ENCODE measurements around the gene CLRN2. TPM values are rescaled to one million over a fixed set of nuclear protein-coding genes. Genes with fewer than 3 reads are reported as not detected.

Gene CLRN2
- total and polyA plus RNA-seq, 8 donors = not detected

DNA sequence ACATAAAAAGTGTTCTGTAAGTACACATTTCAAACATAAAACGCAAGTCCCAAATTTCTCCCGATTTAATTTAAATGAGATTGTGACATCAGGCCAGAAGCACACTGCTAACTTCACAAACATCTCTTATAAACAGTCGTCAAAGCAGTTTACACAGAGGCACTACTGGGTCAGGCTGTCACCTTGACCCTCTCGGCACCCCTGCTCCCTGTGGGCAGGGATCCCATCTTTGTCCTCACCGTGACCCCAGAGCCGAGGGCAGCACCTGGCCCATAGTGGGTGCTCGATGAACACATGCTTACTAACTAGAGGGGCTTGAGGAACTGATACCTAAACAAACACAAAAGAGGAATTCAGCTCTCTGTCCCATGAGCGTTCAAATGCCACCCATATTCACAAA, 25.2 kb upstream of the CLRN2 start:
- peak overlapping the region in 1 of 4 donors; percentile 38 for H3K27ac ChIP-seq
- no peak for DNase-seq

DNA sequence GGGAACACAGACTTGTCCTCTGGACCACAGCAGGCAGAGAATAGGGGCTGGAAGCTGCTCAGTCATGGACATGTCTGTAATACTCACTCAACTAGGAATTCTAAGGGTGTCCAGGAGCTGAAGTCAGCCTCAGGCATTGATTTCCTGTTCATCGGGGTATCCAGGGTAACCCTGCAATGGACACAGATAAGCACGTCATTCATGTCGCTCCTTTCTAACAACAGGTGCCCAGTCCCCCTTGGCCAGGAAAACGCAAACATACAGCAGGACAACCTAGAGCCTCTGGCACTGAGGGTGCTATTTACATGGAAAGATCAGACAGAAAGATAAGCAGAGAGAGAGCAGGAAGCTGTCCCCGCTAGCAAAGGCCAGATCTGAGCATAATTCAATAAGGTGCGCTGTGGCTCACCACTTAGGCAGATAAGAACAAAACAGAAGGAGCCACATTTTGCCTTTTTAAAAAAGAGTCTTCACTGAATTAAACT, 24.3 kb upstream of the CLRN2 start:
- ATAC-seq (peak; percentile 90 to 94 (median 92)), FAIRE-seq (no peak), DNase-seq (peak in 4 of 6 donors; percentile 40 to 63 (median 47))
- Histone ChIP-seq H3K9me3 (no peaks in the 10 kb centered on the region), H3K4me3 (no peak overlapping the region), H3K27me3 (no peaks in the 10 kb centered on the region), H3K36me3 (peaks cover 0 to 18% (median 4%) of the 10 kb centered on the region in 3 donors), H3K27ac (peak overlapping the region in 3 of 4 donors; percentile 2 to 61 (median 38)), H3K4me1 (peaks cover 7 to 12% (median 11%) of the 10 kb centered on the region in 3 donors)
- WGBS, 2 donors = 10 to 17% methylated on average over 6 of the region's 6 CpGs
- intact Hi-C loops (cut with DNase I) = no loop called here
- no peak for TF ChIP-seq CTCF (IDR thresholded peaks at IDR 0.05)

More for the DNA sequence above, 25.2 kb upstream of the CLRN2 start:
- Histone ChIP-seq H3K9me3 (no peaks in the 10 kb centered on the region), H3K4me3 (no peak overlapping the region), H3K36me3 (peaks cover 0 to 18% (median 4%) of the 10 kb centered on the region in 3 donors), H3K4me1 (peaks cover 7 to 12% (median 11%) of the 10 kb centered on the region in 3 donors), H3K27me3 (no peaks in the 10 kb centered on the region)
- no peak for TF ChIP-seq CTCF (IDR thresholded peaks at IDR 0.05)
- intact Hi-C loops (cut with DNase I) = no loop called here
- 76 to 82% methylated on average over 8 of the region's 8 CpGs for WGBS, 2 donors
- ATAC-seq = no peak
- no peak for FAIRE-seq

GRCh38 chr4:17491196-17491595, 23.8 kb upstream of the CLRN2 start:
- no peak for FAIRE-seq
- Histone ChIP-seq H3K4me1 (peaks cover 7 to 12% (median 11%) of the 10 kb centered on the region in 3 donors), H3K36me3 (peaks cover 0 to 18% (median 4%) of the 10 kb centered on the region in 3 donors), H3K9me3 (no peaks in the 10 kb centered on the region), H3K4me3 (no peak overlapping the region), H3K27me3 (no peaks in the 10 kb centered on the region), H3K27ac (peak overlapping the region in 2 of 4 donors; percentile 38 to 61)
- no peak for DNase-seq
- 70 to 84% methylated on average over 3 of the region's 3 CpGs for WGBS, 2 donors
- ATAC-seq = no peak
- intact Hi-C loops (cut with DNase I) = no loop called here
- no peak for TF ChIP-seq CTCF (IDR thresholded peaks at IDR 0.05)

GRCh38 chr4:17492058-17492741, 22.8 kb upstream of the CLRN2 start:
- DNase-seq = peak in 1 of 6 donors; percentile 60
- H3K36me3 ChIP-seq = peaks cover 4 to 18% (median 5%) of the 10 kb centered on the region in 3 donors
- ATAC-seq = no peak
- TF ChIP-seq CTCF (IDR thresholded peaks at IDR 0.05) = no peak
- WGBS, 2 donors = 80 to 86% methylated on average over 15 of the region's 15 CpGs
- intact Hi-C loops (cut with DNase I) = no loop called here
- no peaks in the 10 kb centered on the region for H3K27me3 ChIP-seq
- H3K27ac ChIP-seq = no peak overlapping the region
- no peaks in the 10 kb centered on the region for H3K9me3 ChIP-seq
- FAIRE-seq = no peak
- H3K4me1 ChIP-seq = peaks cover 7 to 12% (median 11%) of the 10 kb centered on the region in 3 donors
- no peak overlapping the region for H3K4me3 ChIP-seq

DNA sequence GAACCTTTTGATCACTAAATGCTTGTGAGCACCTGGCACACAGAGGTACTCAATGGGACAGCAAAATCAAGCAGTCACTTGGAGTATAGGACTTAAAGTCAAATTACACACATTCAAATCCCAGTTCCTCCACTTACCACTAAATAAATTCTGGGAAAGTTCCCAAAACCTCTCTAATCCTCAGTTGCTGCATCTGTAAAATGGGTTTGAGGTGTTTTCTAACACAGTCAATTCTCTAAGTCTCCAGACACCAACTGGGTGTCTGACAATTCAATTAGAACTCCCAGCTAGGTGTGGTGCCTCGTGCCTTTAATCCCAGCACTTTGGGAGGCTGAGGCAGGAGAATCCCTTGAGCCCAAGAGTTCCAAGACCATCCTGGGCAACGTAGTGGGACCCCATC, 22.1 kb upstream of the CLRN2 start:
- WGBS, 2 donors = 96 to 97% methylated on average over 2 of the region's 2 CpGs
- H3K36me3 ChIP-seq = peaks cover 4 to 18% (median 5%) of the 10 kb centered on the region in 3 donors

More for the DNA sequence above, 22.1 kb upstream of the CLRN2 start:
- intact Hi-C loops (cut with DNase I) = no loop called here
- DNase-seq = no peak
- no peak for FAIRE-seq
- TF ChIP-seq CTCF (IDR thresholded peaks at IDR 0.05) = no peak
- ATAC-seq = no peak
- Histone ChIP-seq H3K27me3 (no peaks in the 10 kb centered on the region), H3K4me3 (no peak overlapping the region), H3K27ac (no peak overlapping the region), H3K9me3 (no peaks in the 10 kb centered on the region), H3K4me1 (peaks cover 7 to 12% (median 11%) of the 10 kb centered on the region in 3 donors)

Data from pancreas (tissue), 10 donors.